GM19328 (cell line): ENCODE data around the gene NBL1.

ENCODE experiments used
- ATAC-seq: cut with Tn5 transposase; IDR thresholded peaks from one replicate; pipeline ENCODE4 v1.9.1; 2021; ENCODE audit warnings: mild to moderate bottlenecking, moderate library complexity; ENCODE audit not compliant: unreplicated experiment

NBL1 gene

GRCh38 chr1:19643602-19644394, at the start of gene NBL1:
NBL1 (plus strand) TSS chr1:19644311; CDS start chr1:19655031, 10,720 bp downstream.
- ATAC-seq: no peak

GRCh38 chr1:19596065-19596713, 47.9 kb upstream of the NBL1 start:
- no peak for ATAC-seq

- peak; percentile 78 for ATAC-seq
Measured at GRCh38 chr1:19596714-19597495, 47.2 kb upstream of the NBL1 start.

GRCh38 chr1:19597496-19598309, 46.4 kb upstream of the NBL1 start:
- no peak for ATAC-seq

GRCh38 chr1:19599810-19600209, 44.3 kb upstream of the NBL1 start:
- ATAC-seq: no peak

GRCh38 chr1:19602486-19602885, 41.6 kb upstream of the NBL1 start:
- no peak for ATAC-seq

GRCh38 chr1:19605967-19606366, 38.1 kb upstream of the NBL1 start:
- no peak for ATAC-seq

- no peak for ATAC-seq
Measured at GRCh38 chr1:19606817-19607642, 37.1 kb upstream of the NBL1 start.

GRCh38 chr1:19608232-19608631, 35.9 kb upstream of the NBL1 start:
- no peak for ATAC-seq

- no peak for ATAC-seq
Measured at GRCh38 chr1:19610282-19610981, 33.7 kb upstream of the NBL1 start.

GRCh38 chr1:19612530-19612929, 31.6 kb upstream of the NBL1 start:
- no peak for ATAC-seq

- no peak for ATAC-seq
Measured at GRCh38 chr1:19613171-19613703, 30.9 kb upstream of the NBL1 start.

GRCh38 chr1:19615438-19615837, 28.7 kb upstream of the NBL1 start:
- no peak for ATAC-seq

GRCh38 chr1:19616489-19616888, 27.6 kb upstream of the NBL1 start:
- ATAC-seq: no peak

GRCh38 chr1:19617376-19617775, 26.7 kb upstream of the NBL1 start:
- no peak for ATAC-seq

GRCh38 chr1:19618428-19618827, 25.7 kb upstream of the NBL1 start:
- ATAC-seq: no peak

- ATAC-seq: no peak
Measured at GRCh38 chr1:19619697-19620384, 24.3 kb upstream of the NBL1 start.

- ATAC-seq: no peak
Measured at GRCh38 chr1:19620786-19621185, 23.3 kb upstream of the NBL1 start.
